Measurements from ENCODE around the gene TTLL12.

The TTLL12 gene

GRCh38 chr22:43173566-43173965, 13.4 kb downstream of the TTLL12 start:
- H3K4me3 Mint-ChIP-seq: no peak overlapping the region
- peaks cover 11% of the 10 kb centered on the region for H3K36me3 Mint-ChIP-seq
- no peaks in the 10 kb centered on the region for H3K4me1 Mint-ChIP-seq
- H3K27me3 Mint-ChIP-seq: no peaks in the 10 kb centered on the region
- no peaks in the 10 kb centered on the region for H3K9me3 Mint-ChIP-seq
- H3K27ac Mint-ChIP-seq: no peak overlapping the region

- peaks cover 10% of the 10 kb centered on the region for H3K36me3 Mint-ChIP-seq
- H3K4me1 Mint-ChIP-seq: no peaks in the 10 kb centered on the region
- no peak overlapping the region for H3K27ac Mint-ChIP-seq
- H3K9me3 Mint-ChIP-seq: no peaks in the 10 kb centered on the region
- no peaks in the 10 kb centered on the region for H3K27me3 Mint-ChIP-seq
- H3K4me3 Mint-ChIP-seq: no peak overlapping the region
Measured at GRCh38 chr22:43172191-43172590, 14.7 kb downstream of the TTLL12 start.

- Mint-ChIP-seq H3K4me3 (no peak overlapping the region), H3K36me3 (peaks cover 10% of the 10 kb centered on the region), H3K4me1 (no peaks in the 10 kb centered on the region), H3K9me3 (no peaks in the 10 kb centered on the region), H3K27me3 (no peaks in the 10 kb centered on the region), H3K27ac (no peak overlapping the region)
Measured at GRCh38 chr22:43171607-43172006, 15.3 kb downstream of the TTLL12 start.

- H3K9me3 Mint-ChIP-seq: no peaks in the 10 kb centered on the region
- H3K4me1 Mint-ChIP-seq: no peaks in the 10 kb centered on the region
- peaks cover 8% of the 10 kb centered on the region for H3K36me3 Mint-ChIP-seq
- H3K27ac Mint-ChIP-seq: no peak overlapping the region
- H3K27me3 Mint-ChIP-seq: no peaks in the 10 kb centered on the region
- no peak overlapping the region for H3K4me3 Mint-ChIP-seq
Measured at GRCh38 chr22:43171019-43171491, 15.9 kb downstream of the TTLL12 start.

GRCh38 chr22:43170131-43170480, 16.8 kb downstream of the TTLL12 start:
- Mint-ChIP-seq H3K4me1 (no peaks in the 10 kb centered on the region), H3K27me3 (no peaks in the 10 kb centered on the region), H3K36me3 (peaks cover 7% of the 10 kb centered on the region), H3K4me3 (no peak overlapping the region), H3K27ac (no peak overlapping the region), H3K9me3 (no peaks in the 10 kb centered on the region)

- Mint-ChIP-seq H3K36me3 (peaks cover 7% of the 10 kb centered on the region), H3K27ac (no peak overlapping the region), H3K27me3 (no peaks in the 10 kb centered on the region), H3K4me1 (no peaks in the 10 kb centered on the region), H3K4me3 (no peak overlapping the region), H3K9me3 (no peaks in the 10 kb centered on the region)
Measured at GRCh38 chr22:43169310-43170130, 17.4 kb downstream of the TTLL12 start.

- Mint-ChIP-seq H3K27me3 (no peaks in the 10 kb centered on the region), H3K4me3 (no peak overlapping the region), H3K4me1 (no peaks in the 10 kb centered on the region), H3K27ac (no peak overlapping the region), H3K9me3 (no peaks in the 10 kb centered on the region), H3K36me3 (peaks cover 7% of the 10 kb centered on the region)
Measured at GRCh38 chr22:43168471-43169309, 18.2 kb downstream of the TTLL12 start.

GRCh38 chr22:43167001-43167589, 19.8 kb downstream of the TTLL12 start:
- Mint-ChIP-seq H3K27me3 (no peaks in the 10 kb centered on the region), H3K4me3 (no peak overlapping the region), H3K4me1 (no peaks in the 10 kb centered on the region), H3K36me3 (peaks cover 4% of the 10 kb centered on the region), H3K27ac (no peak overlapping the region), H3K9me3 (no peaks in the 10 kb centered on the region)

- no peaks in the 10 kb centered on the region for H3K4me1 Mint-ChIP-seq
- no peak overlapping the region for H3K4me3 Mint-ChIP-seq
- peaks cover 4% of the 10 kb centered on the region for H3K36me3 Mint-ChIP-seq
- H3K27ac Mint-ChIP-seq: no peak overlapping the region
- H3K27me3 Mint-ChIP-seq: no peaks in the 10 kb centered on the region
- H3K9me3 Mint-ChIP-seq: no peaks in the 10 kb centered on the region
Measured at GRCh38 chr22:43166132-43166930, 20.6 kb downstream of the TTLL12 start.

GRCh38 chr22:43164636-43165035, 22.3 kb downstream of the TTLL12 start:
- Mint-ChIP-seq H3K4me1 (no peaks in the 10 kb centered on the region), H3K9me3 (no peaks in the 10 kb centered on the region), H3K36me3 (peaks cover 2% of the 10 kb centered on the region), H3K27me3 (no peaks in the 10 kb centered on the region), H3K27ac (no peak overlapping the region), H3K4me3 (no peak overlapping the region)

GRCh38 chr22:43163241-43163795, 23.6 kb downstream of the TTLL12 start:
- Mint-ChIP-seq H3K9me3 (no peaks in the 10 kb centered on the region), H3K27ac (no peak overlapping the region), H3K36me3 (no peaks in the 10 kb centered on the region), H3K27me3 (no peaks in the 10 kb centered on the region), H3K4me1 (peaks cover 3% of the 10 kb centered on the region), H3K4me3 (no peak overlapping the region)

- Mint-ChIP-seq H3K9me3 (no peaks in the 10 kb centered on the region), H3K4me3 (no peak overlapping the region), H3K4me1 (peaks cover 3% of the 10 kb centered on the region), H3K27me3 (no peaks in the 10 kb centered on the region), H3K36me3 (no peaks in the 10 kb centered on the region), H3K27ac (no peak overlapping the region)
Measured at GRCh38 chr22:43162412-43163150, 24.4 kb downstream of the TTLL12 start.

- H3K36me3 Mint-ChIP-seq: no peaks in the 10 kb centered on the region
- no peak overlapping the region for H3K4me3 Mint-ChIP-seq
- no peaks in the 10 kb centered on the region for H3K27me3 Mint-ChIP-seq
- no peak overlapping the region for H3K27ac Mint-ChIP-seq
- H3K9me3 Mint-ChIP-seq: no peaks in the 10 kb centered on the region
- H3K4me1 Mint-ChIP-seq: peaks cover 3% of the 10 kb centered on the region
Measured at GRCh38 chr22:43160497-43161126, 26.3 kb downstream of the TTLL12 start.

GRCh38 chr22:43159484-43160178, 27.3 kb downstream of the TTLL12 start:
- Mint-ChIP-seq H3K4me1 (peaks cover 3% of the 10 kb centered on the region), H3K9me3 (no peaks in the 10 kb centered on the region), H3K27ac (no peak overlapping the region), H3K36me3 (no peaks in the 10 kb centered on the region), H3K27me3 (no peaks in the 10 kb centered on the region), H3K4me3 (no peak overlapping the region)
